ENCODE data around the gene SPATS2L.

GRCh38 chr2:200506679-200507078 lies 200.2 kb downstream of the SPATS2L start:
- TF ChIP-seq CTCF (conservative IDR thresholded peaks at IDR 0.05; ENCODE audit: low read length) (no peak), EZH2phosphoT487 (IDR thresholded peaks at IDR 0.05; ENCODE audit: borderline replicate concordance) (no peak)

Measured in Loucy (cell line).